Embryonic facial prominence (tissue), 1 donor: ENCODE data around the gene ZNF282.
A peak's percentile ranks its signal among the peaks of the same experiment; 100 is the strongest.

ENCODE experiments used
- DNase-seq: peaks from one replicate; pipeline ENCODE4 v3.0.0-alpha.2; 2016; ENCODE audit errors: extremely low spot score

The ZNF282 gene

GRCh38 chr7:149195180-149196150 lies at the start of gene ZNF282:
Gene ZNF282 (plus strand): TSS chr7:149195546. CDS start chr7:149195590, 44 bp downstream.
- DNase-seq: peak; percentile 81

- no peak for DNase-seq
Measured at GRCh38 chr7:149147072-149147751, 48.1 kb upstream of the ZNF282 start, which contains the start of gene ZNF398. Gene ZNF398 (plus strand): TSS chr7:149147453. CDS start chr7:149147743, 290 bp downstream.

GRCh38 chr7:149147752-149148653 lies 47.3 kb upstream of the ZNF282 start:
- DNase-seq: no peak

GRCh38 chr7:149150981-149151380 lies 44.4 kb upstream of the ZNF282 start:
- DNase-seq: no peak

- DNase-seq: no peak
Measured at GRCh38 chr7:149153346-149153745, 42.0 kb upstream of the ZNF282 start.

GRCh38 chr7:149154056-149154455 lies 41.3 kb upstream of the ZNF282 start:
- DNase-seq: no peak

- no peak for DNase-seq
Measured at GRCh38 chr7:149156898-149157297, 38.4 kb upstream of the ZNF282 start.

- DNase-seq: no peak
Measured at GRCh38 chr7:149161241-149161848, 34.0 kb upstream of the ZNF282 start.

- no peak for DNase-seq
Measured at GRCh38 chr7:149166142-149166541, 29.2 kb upstream of the ZNF282 start.

- no peak for DNase-seq
Measured at GRCh38 chr7:149166630-149167352, 28.6 kb upstream of the ZNF282 start.

- DNase-seq: no peak
Measured at GRCh38 chr7:149171892-149172533, 23.3 kb upstream of the ZNF282 start.

- no peak for DNase-seq
Measured at GRCh38 chr7:149172534-149172920, 22.8 kb upstream of the ZNF282 start.

GRCh38 chr7:149175150-149175549 lies 20.2 kb upstream of the ZNF282 start:
- no peak for DNase-seq

GRCh38 chr7:149179241-149179640 lies 16.1 kb upstream of the ZNF282 start:
- no peak for DNase-seq

- DNase-seq: no peak
Measured at GRCh38 chr7:149180722-149181449, 14.5 kb upstream of the ZNF282 start.

GRCh38 chr7:149181450-149181790 lies 13.9 kb upstream of the ZNF282 start:
- no peak for DNase-seq

- DNase-seq: no peak
Measured at GRCh38 chr7:149184274-149184673, 11.1 kb upstream of the ZNF282 start.

GRCh38 chr7:149188213-149188612 lies 7.1 kb upstream of the ZNF282 start:
- DNase-seq: no peak

GRCh38 chr7:149188637-149189259 lies 6.6 kb upstream of the ZNF282 start:
- no peak for DNase-seq
